ENCODE measurements around the gene DNHD1. TPM values are rescaled to one million over a fixed set of nuclear protein-coding genes. Genes with fewer than 3 reads are reported as not detected.

The DNHD1 gene
- total and polyA plus RNA-seq, 2 of the 8 experiments (the other 6 are each of a cell fraction or from before 2014, with no cell fraction given), result 5.0 to 6.8 TPM

- no peak for TF ChIP-seq ASH2L (IDR thresholded peaks at IDR 0.05; ENCODE audit: low read length)
Measured at GRCh38 chr11:6611963-6612212, 114.8 kb downstream of the DNHD1 start (continued).

All from H1 (cell line).